ENCODE data around the gene MICAL2. TPM values are rescaled to one million over a fixed set of nuclear protein-coding genes. Genes with fewer than 3 reads are reported as not detected.

Gene MICAL2
- total RNA-seq, 1 donor from 2014 or later: 237 TPM

DNA sequence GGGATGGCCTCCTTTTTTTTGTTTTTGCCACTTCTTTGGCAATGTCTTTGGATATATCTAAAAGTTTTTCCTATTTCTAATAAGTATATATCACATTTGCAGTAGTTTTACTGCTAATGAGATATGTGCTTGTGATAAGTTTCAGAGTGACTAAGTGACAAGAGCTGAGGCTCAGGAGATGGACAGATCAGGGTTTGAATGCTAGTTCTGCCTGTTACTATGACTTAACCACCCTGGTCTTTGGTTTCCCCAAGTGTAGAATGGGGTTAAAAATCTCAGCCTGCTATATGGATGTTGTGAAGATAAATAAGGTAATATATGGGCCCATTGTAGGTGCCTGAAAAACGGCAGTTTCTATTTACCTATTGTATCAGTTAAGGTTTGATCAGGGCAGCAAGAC is 9.1 kb upstream of the MICAL2 start:
- TF ChIP-seq, protein P1, sequence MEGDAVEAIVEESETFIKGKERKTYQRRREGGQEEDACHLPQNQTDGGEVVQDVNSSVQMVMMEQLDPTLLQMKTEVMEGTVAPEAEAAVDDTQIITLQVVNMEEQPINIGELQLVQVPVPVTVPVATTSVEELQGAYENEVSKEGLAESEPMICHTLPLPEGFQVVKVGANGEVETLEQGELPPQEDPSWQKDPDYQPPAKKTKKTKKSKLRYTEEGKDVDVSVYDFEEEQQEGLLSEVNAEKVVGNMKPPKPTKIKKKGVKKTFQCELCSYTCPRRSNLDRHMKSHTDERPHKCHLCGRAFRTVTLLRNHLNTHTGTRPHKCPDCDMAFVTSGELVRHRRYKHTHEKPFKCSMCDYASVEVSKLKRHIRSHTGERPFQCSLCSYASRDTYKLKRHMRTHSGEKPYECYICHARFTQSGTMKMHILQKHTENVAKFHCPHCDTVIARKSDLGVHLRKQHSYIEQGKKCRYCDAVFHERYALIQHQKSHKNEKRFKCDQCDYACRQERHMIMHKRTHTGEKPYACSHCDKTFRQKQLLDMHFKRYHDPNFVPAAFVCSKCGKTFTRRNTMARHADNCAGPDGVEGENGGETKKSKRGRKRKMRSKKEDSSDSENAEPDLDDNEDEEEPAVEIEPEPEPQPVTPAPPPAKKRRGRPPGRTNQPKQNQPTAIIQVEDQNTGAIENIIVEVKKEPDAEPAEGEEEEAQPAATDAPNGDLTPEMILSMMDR (IDR thresholded peaks at IDR 0.05): no peak
- Histone ChIP-seq H3K4me3 (no peak overlapping the region), H3K4me1 (peaks cover 0 to 15% of the 10 kb centered on the region in 2 donors), H3K27me3 (no peaks in the 10 kb centered on the region), H3K36me3 (no peaks in the 10 kb centered on the region), H3K27ac (no peak overlapping the region), H3K9me3 (no peaks in the 10 kb centered on the region)
- no peak for DNase-seq (ENCODE audit: low spot score in 2 of 2)
- intact Hi-C loops (cut with DNase I): loop anchor here (10.0 kb wide), 1 partner anchor 787 kb away; no protein-coding TSS in a partner anchor

DNA sequence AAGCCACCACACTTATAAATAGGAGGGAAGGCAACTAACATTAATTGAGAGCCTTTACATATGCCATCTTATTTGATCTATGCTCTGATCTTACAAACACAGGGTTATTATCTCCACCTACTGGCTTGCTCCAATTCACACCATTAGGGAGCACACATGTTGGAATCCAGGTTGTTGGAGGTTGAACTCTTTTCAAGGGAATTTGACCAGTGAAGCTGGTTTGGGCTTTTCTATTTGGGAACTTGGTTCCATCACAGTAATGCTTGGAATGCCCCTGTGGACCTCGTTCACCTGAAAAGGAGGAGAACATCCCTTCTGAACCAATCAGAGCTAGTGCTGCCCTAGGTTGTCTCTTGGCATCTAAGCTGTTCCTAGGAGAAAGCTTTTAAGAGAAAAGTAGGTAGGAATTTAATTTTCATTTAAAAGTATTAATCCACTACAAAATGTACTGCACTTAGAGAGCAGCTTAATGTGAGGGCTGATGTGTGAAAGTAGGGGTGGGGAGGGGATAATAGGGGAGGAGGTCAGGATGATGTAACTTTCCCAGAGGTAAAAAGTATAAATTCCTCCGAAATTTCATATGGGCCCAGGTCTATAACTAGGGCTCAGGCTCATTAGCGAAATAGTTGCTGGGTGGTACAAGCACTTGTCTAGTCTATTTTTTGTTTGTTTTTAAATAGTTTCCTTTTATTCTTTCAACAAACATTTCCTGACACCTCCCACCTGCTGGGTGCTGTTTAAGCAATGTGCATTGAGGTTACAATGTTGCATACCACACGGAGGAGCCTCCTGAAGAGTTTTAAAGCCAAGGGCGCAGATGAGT is 7.6 kb upstream of the MICAL2 start:
- no peak for DNase-seq (ENCODE audit: low spot score in 2 of 2)
- Histone ChIP-seq H3K4me3 (no peak overlapping the region), H3K36me3 (no peaks in the 10 kb centered on the region), H3K27me3 (no peaks in the 10 kb centered on the region), H3K9me3 (no peaks in the 10 kb centered on the region), H3K4me1 (peaks cover 0 to 15% of the 10 kb centered on the region in 2 donors), H3K27ac (no peak overlapping the region)
- intact Hi-C loops (cut with DNase I): loop anchor here (10.0 kb wide), 1 partner anchor 788 kb away; no protein-coding TSS in a partner anchor
- TF ChIP-seq, protein P1 (IDR thresholded peaks at IDR 0.05): no peak

DNA sequence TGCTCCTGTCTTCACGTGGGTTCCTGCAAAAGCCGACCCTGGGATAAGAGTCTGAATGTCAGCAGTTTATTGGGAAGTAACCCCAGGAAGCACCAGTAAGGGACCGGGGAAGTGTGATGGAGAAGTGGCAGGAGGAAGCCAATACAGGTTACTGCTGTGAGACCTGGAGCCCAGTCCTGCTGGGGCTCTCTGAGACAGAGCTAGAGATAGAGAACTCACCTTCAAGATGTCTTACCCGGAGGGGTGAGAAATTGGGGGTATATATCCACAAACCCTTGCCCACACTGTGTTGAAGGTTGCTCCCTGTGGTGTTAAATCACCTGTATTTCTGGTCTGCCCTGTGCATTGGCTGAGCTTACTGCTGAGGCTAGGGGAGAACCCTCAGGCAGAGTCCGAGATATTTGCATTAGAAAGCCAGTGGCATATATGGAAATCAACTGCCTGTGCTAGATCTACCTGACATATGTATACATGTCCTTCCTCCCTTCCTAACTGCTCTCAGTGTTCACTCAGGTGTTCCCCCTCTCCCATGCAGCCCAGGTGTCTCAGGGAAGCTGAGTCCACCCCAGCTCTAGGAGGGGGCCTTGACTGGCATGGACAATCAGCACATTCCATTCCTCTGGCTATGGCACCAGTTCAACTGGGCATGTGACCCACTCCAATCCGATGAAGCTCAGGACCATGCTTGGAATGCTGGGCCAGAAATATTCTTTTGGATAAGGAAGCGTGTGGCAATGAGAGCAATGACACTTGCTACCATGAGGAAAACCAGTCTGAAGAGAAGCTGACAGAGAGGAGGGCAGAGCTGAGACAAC is 6.8 kb upstream of the MICAL2 start:
- no peak overlapping the region for H3K27ac ChIP-seq

DNA sequence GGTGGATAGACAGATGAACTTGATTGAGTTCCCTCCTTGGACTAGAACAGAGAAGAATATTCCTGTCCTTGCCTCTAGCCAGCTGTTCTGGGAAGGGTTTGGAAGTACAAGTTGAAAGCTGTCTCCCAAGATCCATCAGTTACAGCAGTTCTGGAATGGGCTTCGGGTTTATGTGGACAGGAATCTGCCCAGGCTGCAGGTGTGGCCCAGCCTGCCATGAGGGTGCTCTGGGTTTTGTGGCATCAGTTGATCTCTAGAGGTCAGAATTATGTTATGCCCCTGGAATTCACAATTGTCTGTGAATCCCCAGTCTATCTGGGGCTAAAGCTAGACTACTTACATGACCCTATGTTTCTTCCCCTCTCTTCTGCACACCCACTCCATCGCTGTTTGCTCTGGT is 4.9 kb upstream of the MICAL2 start:
- no peaks in the 10 kb centered on the region for H3K36me3 ChIP-seq
- TF ChIP-seq, protein P1 (IDR thresholded peaks at IDR 0.05): no peak
- no peak for DNase-seq (ENCODE audit: low spot score in 2 of 2)
- H3K4me1 ChIP-seq: peaks cover 2 to 22% of the 10 kb centered on the region in 2 donors
- intact Hi-C loops (cut with DNase I): loop anchor here (10.0 kb wide), 1 partner anchor 791 kb away; no protein-coding TSS in a partner anchor
- no peak overlapping the region for H3K4me3 ChIP-seq
- H3K27me3 ChIP-seq: no peaks in the 10 kb centered on the region
- no peaks in the 10 kb centered on the region for H3K9me3 ChIP-seq
- no peak overlapping the region for H3K27ac ChIP-seq

More for the DNA sequence above, 6.8 kb upstream of the MICAL2 start:
- TF ChIP-seq, protein P1 (IDR thresholded peaks at IDR 0.05): no peak
- Histone ChIP-seq H3K4me3 (no peak overlapping the region), H3K4me1 (peaks cover 0 to 15% of the 10 kb centered on the region in 2 donors), H3K9me3 (no peaks in the 10 kb centered on the region), H3K36me3 (no peaks in the 10 kb centered on the region), H3K27me3 (no peaks in the 10 kb centered on the region)
- intact Hi-C loops (cut with DNase I): loop anchor here (10.0 kb wide), 1 partner anchor 789 kb away; no protein-coding TSS in a partner anchor
- no peak for DNase-seq (ENCODE audit: low spot score in 2 of 2)

DNA sequence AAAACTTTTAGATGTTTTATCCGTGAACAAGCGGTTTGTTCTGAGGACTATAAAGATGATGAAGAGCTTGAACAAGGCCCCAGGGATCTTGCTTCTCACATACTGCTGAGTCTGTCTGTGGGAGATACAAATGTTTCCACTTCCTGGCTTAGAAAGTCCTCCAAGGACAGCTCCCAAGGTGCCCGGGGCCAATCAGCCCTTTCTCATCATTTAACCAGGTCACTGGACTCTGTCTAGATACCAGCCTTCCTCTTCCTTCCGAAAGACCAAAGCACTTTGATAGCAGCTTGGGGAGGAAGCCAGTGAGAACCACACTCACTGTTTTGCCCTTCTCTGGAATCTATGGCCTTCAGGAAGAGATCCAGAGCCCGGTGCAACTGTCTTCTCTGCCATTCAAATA is 4.3 kb upstream of the MICAL2 start:
- no peak for DNase-seq (ENCODE audit: low spot score in 2 of 2)
- Histone ChIP-seq H3K36me3 (no peaks in the 10 kb centered on the region), H3K4me1 (peaks cover 2 to 17% of the 10 kb centered on the region in 2 donors), H3K4me3 (no peak overlapping the region), H3K27ac (no peak overlapping the region), H3K27me3 (no peaks in the 10 kb centered on the region), H3K9me3 (no peaks in the 10 kb centered on the region)
- intact Hi-C loops (cut with DNase I): loop anchor here (10.0 kb wide), 1 partner anchor 791 kb away; no protein-coding TSS in a partner anchor
- TF ChIP-seq, protein P1 (IDR thresholded peaks at IDR 0.05): no peak

Data from ascending aorta (tissue), 2 donors.